Activated effector memory CD4-positive, alpha-beta T cell treated with Interleukin-2 at 50 U/mL for 16 hours (primary cell): ENCODE data around the gene IKZF5.
A peak's percentile ranks its signal among the peaks of the same experiment; 100 is the strongest.

Experiments used
- DNase-seq: peaks from one replicate; pipeline ENCODE4 v3.0.0-alpha.2; 2020

IKZF5 gene, protein sequence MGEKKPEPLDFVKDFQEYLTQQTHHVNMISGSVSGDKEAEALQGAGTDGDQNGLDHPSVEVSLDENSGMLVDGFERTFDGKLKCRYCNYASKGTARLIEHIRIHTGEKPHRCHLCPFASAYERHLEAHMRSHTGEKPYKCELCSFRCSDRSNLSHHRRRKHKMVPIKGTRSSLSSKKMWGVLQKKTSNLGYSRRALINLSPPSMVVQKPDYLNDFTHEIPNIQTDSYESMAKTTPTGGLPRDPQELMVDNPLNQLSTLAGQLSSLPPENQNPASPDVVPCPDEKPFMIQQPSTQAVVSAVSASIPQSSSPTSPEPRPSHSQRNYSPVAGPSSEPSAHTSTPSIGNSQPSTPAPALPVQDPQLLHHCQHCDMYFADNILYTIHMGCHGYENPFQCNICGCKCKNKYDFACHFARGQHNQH

DNA sequence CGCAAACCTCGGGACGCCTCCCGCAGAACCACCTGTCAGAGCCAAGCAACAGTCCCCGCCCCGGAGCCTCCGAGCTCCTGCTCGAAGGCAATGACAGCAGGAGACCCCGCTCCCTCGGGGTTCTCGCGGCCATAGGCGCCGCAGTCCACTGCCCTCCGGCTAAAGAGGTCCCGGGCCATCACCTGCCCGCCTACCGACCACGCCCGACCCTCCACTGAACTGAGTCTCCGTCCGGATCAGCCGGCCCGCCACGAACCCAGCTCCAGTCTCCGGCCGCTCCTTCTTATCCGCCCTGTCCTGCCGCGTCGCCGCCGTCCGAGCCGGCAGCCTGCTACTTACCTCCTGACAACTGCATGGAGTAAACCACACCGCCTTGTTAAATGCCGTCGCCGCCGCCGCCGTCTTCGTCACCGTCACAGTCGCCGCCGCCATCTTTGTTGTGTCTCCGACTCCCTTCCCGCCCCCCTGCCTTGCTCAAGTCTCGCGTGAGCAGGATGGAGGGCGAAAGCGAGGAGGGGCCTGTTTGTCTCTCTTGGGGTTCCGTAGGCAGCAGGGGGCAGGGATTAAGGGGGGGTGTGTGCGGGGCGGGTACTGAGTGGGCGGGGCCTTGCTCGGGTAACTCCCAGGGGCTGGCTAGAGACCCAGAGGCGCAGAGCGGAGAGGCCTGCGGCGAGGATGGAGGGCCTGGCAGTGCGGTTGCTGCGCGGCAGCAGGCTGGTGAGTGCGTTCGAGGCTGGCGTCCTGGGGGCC, at the start of gene IKZF5, which contains the start of gene ACADSB:
Gene IKZF5, minus strand, starts transcription at position 441 of the 750 bp plus-strand sequence. CDS start 10,170 bp downstream, outside the sequence.
Gene ACADSB, plus strand, starts transcription at position 652 of the 750 bp plus-strand sequence. Its CDS starts 24 bp downstream, at position 676.
- DNase-seq, result peak; percentile 94

DNA sequence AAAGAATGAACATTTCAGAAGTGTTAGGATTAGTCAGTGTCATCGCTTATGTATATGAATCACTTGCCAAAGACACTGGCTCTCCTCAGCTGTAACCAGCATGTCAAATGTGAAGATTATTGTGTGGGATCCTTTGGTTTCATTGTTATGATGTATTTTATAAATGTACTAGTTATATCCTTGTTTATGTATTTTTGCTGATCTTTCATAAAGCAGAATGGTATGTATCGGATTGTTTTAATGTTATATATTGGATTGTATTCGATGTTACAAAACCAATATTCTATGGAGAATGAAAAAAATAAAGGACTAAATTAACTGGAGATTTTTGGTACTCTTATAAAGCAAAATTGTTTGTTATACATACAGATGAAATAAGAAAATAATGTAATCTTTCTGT, 49.4 kb upstream of the IKZF5 start:
- no peak for DNase-seq

DNA sequence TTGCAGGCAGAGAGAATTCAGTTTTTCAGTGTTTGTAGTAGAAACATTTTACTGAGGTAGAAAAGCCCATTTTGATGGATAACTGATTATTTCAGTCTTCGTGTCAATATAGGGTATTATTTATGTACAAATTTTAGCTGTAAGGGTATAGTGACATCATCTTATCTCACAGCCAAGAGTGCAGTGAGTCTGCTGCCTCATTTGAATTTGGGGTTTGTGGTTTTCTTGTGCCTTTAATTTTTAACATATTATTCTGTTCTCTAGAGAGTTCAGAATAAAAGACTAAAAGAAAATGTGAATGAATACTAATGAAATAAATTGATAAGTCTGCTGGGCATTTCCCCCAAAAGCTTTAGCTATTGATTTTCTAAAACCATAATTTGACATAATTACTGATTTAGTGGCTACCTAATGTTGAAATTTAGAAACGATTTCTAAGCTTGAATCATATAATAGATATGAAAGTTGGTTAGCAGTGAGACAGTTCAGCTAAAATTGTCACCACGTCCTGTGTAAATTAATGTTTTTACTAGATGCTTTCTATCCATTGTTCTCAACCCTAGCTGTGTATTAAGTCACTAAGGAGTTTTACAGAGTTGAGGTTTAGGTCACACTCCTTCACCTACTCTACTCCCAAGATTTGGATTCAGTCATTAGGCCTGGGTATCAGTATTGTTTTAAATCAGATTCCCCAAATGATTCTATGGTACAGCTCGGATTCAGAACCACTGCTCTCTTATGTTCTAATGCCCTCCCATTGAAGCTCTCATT, 37.6 kb upstream of the IKZF5 start:
- no peak for DNase-seq

DNA sequence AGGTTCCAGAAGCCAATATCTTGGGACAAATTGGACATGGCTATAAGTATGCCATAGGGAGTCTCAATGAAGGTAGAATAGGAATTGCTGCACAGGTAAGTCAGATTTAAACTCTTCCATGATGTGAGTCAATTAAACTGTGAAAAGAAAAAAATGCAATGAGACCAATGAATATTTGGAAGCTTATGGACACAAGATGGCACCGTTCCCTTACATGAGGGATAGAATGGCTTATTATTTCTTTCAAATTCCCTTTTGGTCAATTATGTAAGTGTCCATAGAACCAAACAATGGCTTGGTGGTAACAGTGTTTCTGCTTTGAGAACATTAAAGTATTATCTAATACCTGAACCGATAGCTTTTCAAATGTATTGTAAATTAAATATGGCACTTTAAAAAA, 35.8 kb upstream of the IKZF5 start:
- DNase-seq, result no peak

DNA sequence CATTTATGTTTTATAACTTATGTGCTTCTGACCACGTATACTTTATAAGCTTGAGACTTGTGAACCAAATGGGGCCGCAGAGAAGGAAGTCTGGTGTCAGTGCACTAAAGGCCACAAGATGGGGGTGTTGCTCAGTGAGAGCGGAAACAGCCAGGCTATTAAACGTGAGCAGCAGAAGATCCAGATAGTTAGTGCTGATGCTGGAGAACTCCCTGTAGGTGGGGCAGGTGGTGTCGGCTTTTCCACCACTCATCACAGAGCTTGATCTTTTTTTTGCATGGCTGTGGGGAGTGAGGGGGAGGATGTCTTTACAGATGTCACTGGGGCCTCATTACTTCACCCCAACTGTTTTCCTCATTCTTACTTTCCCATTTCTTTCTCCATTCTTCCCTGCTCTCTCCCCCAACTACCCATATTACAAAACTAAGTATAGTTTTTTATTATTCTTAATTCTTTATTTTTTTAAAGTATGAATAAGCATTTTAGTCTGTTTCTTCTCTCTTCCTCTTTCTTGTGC, 34.9 kb upstream of the IKZF5 start:
- DNase-seq, result peak; percentile 4

DNA sequence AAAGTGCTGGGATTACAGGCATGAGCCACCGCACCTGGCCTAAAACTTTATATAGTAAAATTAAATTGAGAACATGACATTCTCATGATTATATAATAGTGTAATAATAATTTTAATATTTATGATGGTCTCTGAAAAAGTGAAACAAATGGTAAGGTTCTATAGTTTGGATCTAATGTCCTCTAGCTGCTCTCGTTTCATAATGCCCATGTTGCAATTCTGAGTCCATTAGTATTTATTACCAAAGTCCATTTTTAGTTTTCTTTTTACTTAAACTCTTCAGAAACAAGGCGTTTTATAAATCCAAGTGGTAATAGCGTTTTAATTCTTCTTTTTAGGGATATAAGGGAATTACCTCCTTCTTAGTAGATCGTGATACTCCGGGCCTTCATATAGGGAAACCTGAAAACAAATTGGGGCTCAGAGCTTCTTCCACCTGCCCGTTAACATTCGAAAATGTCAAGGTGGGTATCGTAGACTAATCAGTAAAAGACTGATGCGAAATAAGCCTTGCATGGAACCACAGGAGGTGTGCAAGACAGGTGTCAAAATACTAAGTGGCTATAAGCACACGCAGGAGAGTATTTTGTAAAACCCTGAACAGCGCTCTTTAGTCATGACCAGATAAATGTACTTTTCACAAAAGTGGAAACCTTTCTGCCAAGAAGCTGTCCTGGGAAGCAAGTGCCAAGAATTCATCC, 34.3 kb upstream of the IKZF5 start:
- DNase-seq, result no peak

DNA sequence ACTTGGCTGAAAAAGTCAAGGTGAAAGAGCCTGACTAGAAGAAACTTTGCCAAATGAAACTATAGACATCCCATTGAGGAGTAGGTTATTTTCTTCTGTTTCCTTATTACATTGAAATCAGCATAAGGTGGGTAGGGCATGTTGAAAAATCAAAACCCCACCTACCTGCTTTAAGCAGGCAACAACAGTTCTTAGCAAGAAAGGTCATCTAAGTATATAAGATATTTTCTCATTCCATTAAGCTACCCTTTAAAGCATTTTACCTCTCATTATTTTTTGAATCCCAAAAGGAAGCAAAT, 31.0 kb upstream of the IKZF5 start:
- no peak for DNase-seq

DNA sequence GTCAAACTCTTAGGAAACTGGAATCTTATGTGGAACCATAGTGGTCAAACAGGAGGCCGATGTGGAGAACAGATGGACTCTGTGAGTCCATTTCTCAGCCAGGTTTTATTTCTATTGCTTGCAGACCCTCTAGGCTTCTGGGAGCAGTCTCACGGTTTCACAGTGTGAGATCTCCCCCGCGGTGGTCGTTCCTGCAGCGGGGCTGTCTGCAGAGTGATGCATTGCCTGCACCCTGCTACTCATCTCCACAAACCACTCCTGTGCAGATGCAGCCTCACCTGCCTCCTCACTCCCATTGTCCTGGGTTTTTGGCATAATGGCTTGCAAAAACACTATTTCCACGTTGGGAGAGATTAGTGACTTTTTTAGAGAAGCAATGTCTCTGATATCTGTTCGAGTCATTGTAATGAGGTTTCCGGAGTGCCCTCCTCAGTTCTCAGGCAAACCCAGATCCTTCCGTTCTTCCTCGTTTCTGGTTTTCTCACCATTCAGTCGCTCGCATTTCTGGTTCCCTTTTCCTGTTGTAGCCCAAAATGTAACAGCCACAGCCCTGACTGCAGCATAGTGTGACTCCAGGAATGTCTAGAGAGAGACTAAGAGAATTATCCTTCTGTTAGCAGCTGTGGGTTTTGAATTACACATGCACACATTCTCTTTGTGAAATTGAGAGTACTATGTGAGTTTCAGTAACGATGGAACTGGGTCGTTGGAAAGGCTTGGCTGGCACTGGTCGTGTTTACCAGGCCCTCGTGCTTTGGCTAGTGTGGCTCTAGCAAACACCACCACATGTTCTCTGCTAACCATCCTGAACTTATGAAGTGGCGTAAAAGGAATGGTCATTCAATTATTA, 30.4 kb upstream of the IKZF5 start:
- no peak for DNase-seq

DNA sequence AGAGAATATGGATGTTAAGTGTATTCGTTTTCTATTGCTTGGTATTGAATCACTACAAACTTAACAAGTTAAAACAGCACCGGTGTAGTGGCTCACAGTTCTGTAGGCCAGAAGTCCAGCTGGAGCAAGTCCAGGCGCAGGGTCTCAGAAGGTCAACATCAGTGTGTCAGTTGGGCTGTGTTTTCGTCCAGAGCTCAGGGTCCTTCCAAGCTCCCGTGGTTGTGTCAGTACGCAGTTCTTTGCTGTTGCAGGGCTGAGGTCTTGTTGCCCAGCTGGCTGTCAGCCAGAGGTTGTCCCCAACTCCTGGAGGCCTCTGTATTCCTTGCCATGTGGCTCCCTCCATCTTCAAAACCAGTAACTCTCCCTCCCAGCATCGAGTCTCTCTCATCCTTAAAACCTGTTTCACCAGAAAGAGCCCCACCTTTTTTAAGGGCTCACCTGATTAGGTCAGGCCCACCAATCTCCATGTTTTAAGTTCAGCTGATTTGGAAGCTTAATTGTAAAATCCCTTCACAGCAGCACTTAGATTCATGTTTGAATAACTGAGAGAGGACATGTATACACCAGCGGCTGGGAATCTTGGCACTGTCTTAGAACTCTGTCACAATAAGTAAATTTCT, 27.0 kb upstream of the IKZF5 start:
- DNase-seq, result no peak

DNA sequence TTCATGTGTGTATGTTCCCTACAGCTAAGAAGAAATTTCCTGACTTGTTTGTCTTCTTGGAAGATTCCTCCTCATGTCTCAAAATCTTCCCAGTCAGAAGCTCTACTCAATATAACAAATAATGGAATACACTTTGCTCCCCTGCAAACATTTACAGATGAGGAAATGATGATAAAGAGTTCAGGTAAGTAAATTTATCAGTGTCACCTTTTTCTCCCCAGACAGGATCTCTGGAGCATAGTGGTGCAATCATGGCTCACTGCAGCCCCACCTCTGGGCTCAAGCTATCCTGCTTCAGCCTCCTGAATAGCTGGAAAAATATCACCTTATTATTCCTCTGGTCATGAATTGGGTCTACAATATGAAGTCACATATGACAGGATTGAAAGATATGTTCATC, 25.7 kb upstream of the IKZF5 start:
- no peak for DNase-seq

DNA sequence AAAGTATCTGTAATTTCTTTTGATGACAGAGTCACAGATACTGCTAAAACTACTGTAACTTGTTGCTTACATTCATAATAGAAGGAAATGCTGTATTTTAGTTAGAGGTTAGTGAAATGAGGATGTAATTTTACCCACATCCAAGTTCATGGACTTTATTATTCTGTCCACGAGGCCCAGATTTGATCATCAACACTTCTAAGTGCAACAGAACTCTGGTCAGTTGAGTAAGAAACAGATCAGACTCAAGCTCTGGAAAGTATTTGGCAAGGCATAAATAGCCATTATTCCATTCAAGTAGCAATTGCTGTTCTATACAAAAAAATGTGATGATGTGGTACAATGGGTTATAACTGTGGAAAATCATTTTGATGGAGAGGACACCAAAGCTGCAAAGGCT, 22.5 kb upstream of the IKZF5 start:
- no peak for DNase-seq

DNA sequence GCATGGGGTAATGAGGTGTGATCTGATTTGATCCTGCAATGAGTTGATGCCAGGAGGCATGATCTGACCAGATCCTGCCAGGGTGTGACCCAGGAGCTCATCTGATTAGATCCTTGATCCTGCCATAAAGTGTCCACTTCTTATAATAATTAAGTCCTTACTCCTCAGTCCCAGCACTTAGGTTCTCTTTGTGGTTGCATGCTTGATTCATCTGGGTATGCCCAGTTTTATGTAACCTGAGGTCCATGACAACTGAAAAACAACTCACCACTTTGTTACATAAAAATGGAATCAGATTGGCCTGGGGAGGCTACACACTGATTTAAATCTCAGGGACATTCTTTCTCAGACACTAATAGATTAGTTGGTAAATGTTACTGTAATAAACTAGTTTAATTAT, 19.3 kb upstream of the IKZF5 start:
- no peak for DNase-seq

DNA sequence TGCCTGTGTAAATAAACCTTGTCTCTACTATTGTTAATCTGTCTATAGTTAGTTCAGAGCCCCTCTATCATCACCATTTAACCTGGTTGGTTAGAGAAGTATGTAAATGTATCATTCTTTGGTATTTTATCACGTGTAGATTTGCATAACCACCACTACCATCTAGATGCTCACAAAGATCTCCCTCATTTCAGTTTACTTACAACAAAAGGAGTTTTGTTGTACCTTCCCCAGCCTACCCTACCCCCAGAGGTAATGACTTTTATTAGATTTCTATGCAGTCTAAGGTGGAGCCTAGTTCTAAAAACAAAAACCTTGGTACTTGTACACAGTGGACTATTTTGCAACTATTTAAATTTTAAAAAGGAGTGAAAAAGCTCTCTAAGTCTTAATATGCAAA, 17.7 kb upstream of the IKZF5 start:
- no peak for DNase-seq

DNA sequence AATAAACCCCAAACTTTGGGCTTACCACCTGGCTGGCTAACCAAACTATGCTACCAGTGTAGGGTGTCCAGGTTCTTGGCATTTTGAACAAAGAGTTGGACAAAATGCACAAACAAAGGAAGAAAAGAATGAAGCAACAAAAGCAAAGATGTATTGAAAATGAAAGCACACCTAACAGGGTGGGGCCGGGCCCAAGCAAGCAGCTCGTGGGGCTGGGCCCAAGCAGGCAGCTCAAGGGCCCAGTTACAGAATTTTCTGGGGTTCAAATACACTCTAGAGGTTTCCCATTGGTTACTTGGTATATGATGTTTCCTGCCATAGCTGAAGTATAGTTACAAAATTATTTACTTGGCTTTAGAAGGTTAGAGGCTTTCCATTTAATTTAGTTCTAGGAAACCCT, 15.9 kb upstream of the IKZF5 start:
- no peak for DNase-seq

DNA sequence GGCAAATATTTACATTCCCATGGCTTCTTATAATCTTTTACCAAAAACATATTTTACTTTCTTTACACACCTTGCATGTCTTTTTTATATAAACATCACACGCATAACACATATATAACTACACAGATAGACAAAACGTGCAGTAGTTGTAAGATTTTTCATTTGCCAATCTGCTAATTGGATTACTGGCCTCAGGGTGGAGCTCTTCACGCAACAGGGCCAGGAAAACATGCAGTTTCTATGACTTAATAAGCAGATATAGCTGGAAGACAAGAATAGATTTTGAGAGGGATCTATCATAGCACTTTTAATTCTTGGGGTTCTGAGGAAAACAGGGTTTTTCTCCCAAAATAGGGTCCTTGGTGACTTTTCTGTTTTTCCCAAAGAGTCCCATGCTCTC, 12.9 kb upstream of the IKZF5 start:
- no peak for DNase-seq

DNA sequence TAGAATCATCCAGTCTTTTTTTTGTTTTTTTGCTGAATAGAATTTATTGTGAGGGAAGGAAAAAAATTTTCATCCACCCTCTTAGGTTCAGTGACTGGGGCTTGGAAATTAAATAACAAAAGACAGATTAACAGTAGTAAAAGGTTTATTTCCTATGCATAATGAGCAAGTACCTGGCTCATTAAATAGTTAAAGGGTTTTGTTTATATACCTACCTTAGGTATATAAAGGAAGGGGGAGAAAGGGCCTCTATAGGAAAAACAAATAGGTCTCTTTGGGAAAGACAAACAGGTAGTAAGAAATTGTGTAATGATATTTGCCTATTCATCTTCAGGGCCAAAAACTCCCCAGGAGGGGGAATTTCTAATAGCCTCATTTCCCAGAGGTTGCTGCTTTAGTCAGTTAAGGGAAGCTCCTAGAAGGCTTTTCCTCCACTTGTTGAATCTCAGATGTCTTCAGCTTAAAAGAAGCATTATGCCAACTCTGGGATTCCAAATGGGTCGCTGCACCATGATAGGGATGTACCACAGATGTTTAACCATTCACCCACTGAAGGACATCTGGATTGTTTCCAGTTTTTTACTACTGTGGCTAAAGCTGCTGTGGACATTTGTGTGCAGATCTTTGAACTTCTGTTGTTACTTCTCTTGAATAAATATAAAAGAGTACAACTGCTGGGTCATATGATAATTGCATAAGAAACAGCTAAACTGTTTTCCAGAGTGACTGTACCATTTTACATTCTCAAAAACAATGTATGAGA, 11.5 kb upstream of the IKZF5 start:
- no peak for DNase-seq

DNA sequence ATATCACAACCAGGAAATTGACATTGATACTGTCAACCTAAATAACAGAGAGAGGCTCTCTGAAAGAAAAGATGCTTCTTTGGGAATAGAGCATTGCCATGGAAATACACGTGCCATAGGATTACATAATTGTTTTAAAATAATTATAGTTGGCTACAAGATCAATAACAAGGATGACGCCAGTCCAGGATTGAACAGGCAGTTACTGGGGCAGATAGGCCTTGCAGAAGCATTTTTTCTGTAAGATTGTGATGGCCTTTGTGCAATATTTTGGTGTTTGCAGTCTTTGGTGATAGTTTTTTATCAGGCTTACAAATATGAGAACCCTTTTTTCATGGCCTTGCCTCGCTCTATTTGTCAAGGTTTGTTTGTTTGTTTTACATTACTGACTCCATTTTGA, 10.7 kb upstream of the IKZF5 start:
- no peak for DNase-seq

DNA sequence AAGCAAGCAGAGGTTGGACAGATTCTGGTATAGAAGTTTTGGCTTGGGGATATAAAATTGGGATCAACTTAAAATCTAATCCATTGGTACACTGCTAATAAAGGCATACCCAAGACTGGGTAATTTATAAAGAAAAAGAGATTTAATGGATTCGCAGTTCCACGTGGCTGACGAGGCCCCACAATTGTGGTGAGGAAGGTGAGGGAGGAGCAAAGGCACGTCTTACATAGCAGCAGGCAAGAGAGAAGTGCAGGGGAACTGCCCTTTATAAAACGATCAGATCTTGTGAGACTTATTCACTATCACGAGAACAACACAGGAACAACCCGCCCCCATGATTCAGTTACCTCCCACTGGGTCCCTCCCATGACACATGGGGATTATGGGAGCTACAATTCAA, 9.9 kb upstream of the IKZF5 start:
- no peak for DNase-seq

DNA sequence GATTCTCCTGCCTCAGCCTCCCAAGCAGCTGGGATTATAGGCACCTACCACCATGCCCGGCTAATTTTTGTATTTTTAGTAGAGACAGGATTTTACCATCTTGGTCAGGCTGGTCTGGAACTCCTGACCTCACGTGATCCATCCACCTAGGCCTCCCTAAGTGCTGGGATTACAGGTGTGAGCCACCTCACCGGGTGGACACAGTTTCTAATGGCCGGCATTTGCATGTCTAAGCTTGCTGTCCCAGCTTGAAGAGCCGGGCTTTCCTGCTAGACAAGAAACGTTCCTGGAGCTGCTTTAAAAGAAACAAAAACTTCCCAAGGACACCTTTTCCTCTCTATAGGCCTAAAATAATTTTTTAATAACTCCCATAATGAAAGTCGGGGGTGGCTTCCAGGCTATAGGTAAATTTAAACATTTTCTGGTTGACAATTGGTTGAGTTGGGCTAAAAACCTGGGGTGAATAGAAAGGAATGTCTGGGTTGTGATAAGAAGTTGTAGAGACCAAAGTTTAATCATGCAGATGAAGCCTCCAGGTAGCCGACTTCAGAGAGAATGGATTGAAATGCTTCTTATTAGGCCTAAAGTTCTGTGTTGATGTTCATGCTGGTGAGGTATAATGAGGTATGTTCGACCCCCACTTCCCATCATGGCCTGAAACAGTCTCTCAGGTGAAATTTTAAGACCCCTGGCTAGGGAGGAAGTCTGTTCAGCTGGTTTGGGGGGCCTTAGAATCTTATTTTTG, 9.0 kb upstream of the IKZF5 start:
- DNase-seq, result no peak

DNA sequence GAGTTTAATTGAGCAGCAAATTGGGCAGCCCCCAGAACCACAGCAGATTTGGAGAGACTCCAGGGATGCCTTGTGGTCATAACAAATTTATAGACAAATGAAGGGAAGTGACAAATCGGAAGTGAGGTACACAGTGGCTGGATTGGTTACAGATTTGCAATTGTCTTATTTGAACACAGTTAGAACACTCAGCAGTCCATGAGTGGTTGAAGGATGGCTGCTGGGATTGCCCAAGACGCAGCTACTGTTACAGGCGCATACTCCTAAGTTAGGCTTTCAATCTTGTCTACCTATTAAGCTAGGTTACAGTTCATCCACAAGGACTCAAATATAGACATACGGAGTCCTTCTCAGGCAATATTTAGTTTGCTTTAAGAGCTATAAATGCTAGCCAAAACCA, 7.6 kb upstream of the IKZF5 start:
- no peak for DNase-seq
